HCT116 (cell line): ENCODE measurements around the gene SPINT2.

Source experiments
- CTCF ChIP-seq, 3 experiments: fragments of 200-600 bp in 1 of 3; sonication (generic) in 1 of 3; IDR thresholded peaks in 2 of 3; conservative IDR thresholded peaks in 1 of 3; 2 replicates each; pipeline ENCODE4 v1.5.1; 2012 to 2017; ENCODE audit warnings: low read depth in 2 of 3, low read length in 2 of 3, antibody characterized with exemption in 1 of 3, borderline replicate concordance in 1 of 3, control low read depth in 1 of 3, mild to moderate bottlenecking in 1 of 3, mixed read lengths in 1 of 3, mixed run types in 1 of 3, moderate library complexity in 1 of 3; ENCODE audit not compliant: insufficient read depth in 1 of 3
- EZH2 ChIP-seq: fragments of 200-600 bp; sonication (generic); IDR thresholded peaks from 2 replicates; pipeline ENCODE4 v1.6.1; 2017; ENCODE audit warnings: antibody characterized with exemption, mixed run types
- EZH2phosphoT487 ChIP-seq: fragments of 200-600 bp; IDR thresholded peaks from 2 replicates; pipeline ENCODE4 v1.6.1; 2018; ENCODE audit warnings: antibody characterized with exemption, borderline replicate concordance
- MAX ChIP-seq: IDR thresholded peaks from 2 replicates; pipeline ENCODE4 v1.6.1; 2012
- POLR2A ChIP-seq: IDR thresholded peaks from 2 replicates; pipeline ENCODE4 v1.7.0; 2011; ENCODE audit warnings: borderline replicate concordance; ENCODE audit not compliant: insufficient read depth, insufficient read length; ENCODE audit errors: extremely low read depth
- REST ChIP-seq: IDR thresholded peaks from 2 replicates; pipeline ENCODE4 v1.6.1; 2012; ENCODE audit warnings: low read depth

- TF ChIP-seq POLR2A (no peak), EZH2 (no peak), MAX (no peak), CTCF (IDR thresholded peaks at IDR 0.05 in 2 of 3, conservative IDR thresholded peaks at IDR 0.05 in 1 of 3; ENCODE audit: borderline replicate concordance in 1 of 3, insufficient read depth in 1 of 3, low read depth in 2 of 3, low read length in 2 of 3) (no peak), EZH2phosphoT487 (no peak), REST (no peak)
Observed at GRCh38 chr19:38309615-38310278, 45.4 kb downstream of the SPINT2 start.
